ENCODE data around the gene CEP41. TPM values are rescaled to one million over a fixed set of nuclear protein-coding genes. Genes with fewer than 3 reads are reported as not detected.

CEP41 gene
- total and polyA plus RNA-seq, 10 of the 15 experiments (the other 5 are each of a cell fraction or from before 2014, with no cell fraction given): 11.4 to 43.0 (median 24.7) TPM

GRCh38 chr7:130486114-130486953 is 45.5 kb upstream of the CEP41 start:
- Histone ChIP-seq H4K20me1 (ENCODE audit: control insufficient read depth, insufficient read depth) (no peaks in the 10 kb centered on the region), H3K4me1 (ENCODE audit: control insufficient read depth, insufficient read depth, low read length) (peaks cover 11% of the 10 kb centered on the region), H2AFZ (ENCODE audit: control insufficient read depth, low read depth, low read length) (peak overlapping the region; percentile 94), H3K9me3 (replicated peaks; ENCODE audit: control insufficient read depth, insufficient read depth, low read length) (no peaks in the 10 kb centered on the region), H3K4me3 (peak overlapping the region; percentile 48), H3K27ac (ENCODE audit: control insufficient read depth, insufficient read depth) (no peak overlapping the region), H3K36me3 (ENCODE audit: control insufficient read depth in 2 of 2, insufficient read depth in 2 of 2, low read length in 1 of 2) (no peaks in the 10 kb centered on the region), H3K27me3 (replicated peaks in 1 of 2; ENCODE audit: control insufficient read depth in 2 of 2, insufficient read depth in 2 of 2, low read length in 1 of 2) (no peaks in the 10 kb centered on the region; a peak in 1 of 4 replicates), H3K79me2 (ENCODE audit: control insufficient read depth, insufficient read depth, low read length) (no peaks in the 10 kb centered on the region), H3K4me2 (ENCODE audit: control insufficient read depth, insufficient read depth) (peak overlapping the region; percentile 100), H3K9ac (ENCODE audit: control insufficient read depth, insufficient read depth, low read length) (no peak overlapping the region; the same call in 1 of the 2 replicates)
- RAD21 ChIA-PET (ENCODE audit: unreplicated experiment): interaction anchor here (0.9 to 1.2 kb wide), 3 partner anchors 9 to 272 kb away, joined by 3 to 5 read pairs (median 4); no protein-coding TSS in a partner anchor
- ATAC-seq: peak; percentile 88
- in situ Hi-C loops (cut with MboI) (no loop called here), intact Hi-C loops (cut with micrococcal nuclease; ENCODE audit: unreplicated experiment) (loop anchor here (5.0 kb wide), 2 partner anchors 119 to 271 kb away; no protein-coding TSS in a partner anchor)
- no peak for DNase-seq (ENCODE audit: low read depth, low spot score)
- CTCF ChIA-PET: interaction anchor here (0.8 to 2.6 kb wide), 11 partner anchors 9 to 346 kb away, joined by 3 to 12 read pairs (median 3); no protein-coding TSS in a partner anchor
- SMC1A ChIA-PET (ENCODE audit: uncharacterized antibody, unreplicated experiment): interaction anchor here (0.7 to 1.9 kb wide), 6 partner anchors 7 to 108 kb away, joined by 3 to 6 read pairs (median 4); no protein-coding TSS in a partner anchor
- peak; percentile 78 for FAIRE-seq
- WGBS (ENCODE audit: insufficient coverage, insufficient replicate concordance, low lambda C conversion rate, missing lambda C conversion rate): 2% methylated on average over 64 of the region's 67 CpGs
- POLR2A ChIA-PET: no interaction called here
- no TSS peak for BruUV-seq (replicated peaks)
- no peak for TF ChIP-seq E2F8 (IDR thresholded peaks at IDR 0.05; ENCODE audit: low read depth, partially characterized antibody)
- TF ChIP-seq MAX (IDR thresholded peaks at IDR 0.05; ENCODE audit: low read depth, low read length): peak; percentile 59
- TF ChIP-seq NRF1 (conservative IDR thresholded peaks at IDR 0.05; ENCODE audit: low read depth, low read length): peak; percentile 53
- TF ChIP-seq CEBPB (IDR thresholded peaks at IDR 0.05; ENCODE audit: borderline replicate concordance in 1 of 2, low read depth in 2 of 2, low read length in 2 of 2): no peak
- TF ChIP-seq LARP7 (IDR thresholded peaks at IDR 0.05): 0 out of 2 replicates have a peak, but pooled peaks have one; percentile 37
- TF ChIP-seq HCFC1 (IDR thresholded peaks at IDR 0.05; ENCODE audit: low read length): 0 out of 2 replicates have a peak, but pooled peaks have one; percentile 6
- TF ChIP-seq EGR1 (IDR thresholded peaks at IDR 0.05; ENCODE audit: borderline replicate concordance in 1 of 2, low read depth in 2 of 2, low read length in 2 of 2): peak in 1 of 2 experiments; percentile 40; a peak in 1 of 3 replicates
- peak; percentile 58 to 77 (median 70) for TF ChIP-seq CTCF (IDR thresholded peaks at IDR 0.05 in 2 of 3, conservative IDR thresholded peaks at IDR 0.05 in 1 of 3; ENCODE audit: control insufficient read depth in 2 of 3, extremely low read depth in 1 of 3, insufficient read depth in 1 of 3, low read depth in 3 of 3, low read length in 3 of 3)
- TF ChIP-seq ASH2L (IDR thresholded peaks at IDR 0.05; ENCODE audit: borderline replicate concordance, low read depth): no peak
- 0 out of 2 replicates have a peak, but pooled peaks have one; percentile 32 for TF ChIP-seq NR2F1 (conservative IDR thresholded peaks at IDR 0.05)
- peak; percentile 50; the same call in 1 of the 2 replicates for TF ChIP-seq YY1 (IDR thresholded peaks at IDR 0.05; ENCODE audit: low read depth, low read length)
- TF ChIP-seq RBBP5 (conservative IDR thresholded peaks at IDR 0.05): no peak
- TF ChIP-seq RAD21 (IDR thresholded peaks at IDR 0.05; ENCODE audit: insufficient read depth, low read depth, low read length): peak; percentile 64
- TF ChIP-seq EP300 (IDR thresholded peaks at IDR 0.05; ENCODE audit: borderline replicate concordance in 1 of 2, control insufficient read depth in 1 of 2, low read depth in 2 of 2, low read length in 2 of 2): no peak
- peak; percentile 43 for TF ChIP-seq EED (IDR thresholded peaks at IDR 0.05; ENCODE audit: low read depth)
- peak; percentile 31; the same call in 1 of the 2 replicates for TF ChIP-seq SMC3 (IDR thresholded peaks at IDR 0.05; ENCODE audit: borderline replicate concordance, low read length)

Data from GM12878 (cell line).